Measurements from ENCODE around the gene UBE2E2.
A peak's percentile ranks its signal among the peaks of the same experiment; 100 is the strongest.

The UBE2E2 gene

GRCh38 chr3:23591374-23591773 is 388.2 kb downstream of the UBE2E2 start:
- FAIRE-seq (no peak), DNase-seq (ENCODE audit: insufficient read length) (no peak)
- no peak for TF ChIP-seq TAF1 (IDR thresholded peaks at IDR 0.05; ENCODE audit: borderline replicate concordance, low read depth, low read length)
- TF ChIP-seq POLR2AphosphoS5 (IDR thresholded peaks at IDR 0.05; ENCODE audit: low read depth, low read length) = no peak
- TF ChIP-seq POLR2A (IDR thresholded peaks at IDR 0.05; ENCODE audit: low read depth, low read length) = no peak

- peak; percentile 17 for FAIRE-seq
- no peak for TF ChIP-seq TAF1 (IDR thresholded peaks at IDR 0.05; ENCODE audit: borderline replicate concordance, low read depth, low read length)
- no peak for TF ChIP-seq POLR2AphosphoS5 (IDR thresholded peaks at IDR 0.05; ENCODE audit: low read depth, low read length)
- TF ChIP-seq POLR2A (IDR thresholded peaks at IDR 0.05; ENCODE audit: low read depth, low read length) = no peak
- no peak for DNase-seq (ENCODE audit: insufficient read length)
These were observed 390.1 kb downstream of the UBE2E2 start for GRCh38 chr3:23592961-23593931.

- no peak for TF ChIP-seq POLR2AphosphoS5 (IDR thresholded peaks at IDR 0.05; ENCODE audit: low read depth, low read length)
- no peak for TF ChIP-seq POLR2A (IDR thresholded peaks at IDR 0.05; ENCODE audit: low read depth, low read length)
- DNase-seq (ENCODE audit: insufficient read length) (no peak), FAIRE-seq (peak; percentile 27)
These were observed 390.9 kb downstream of the UBE2E2 start for GRCh38 chr3:23594066-23594465.

DNA sequence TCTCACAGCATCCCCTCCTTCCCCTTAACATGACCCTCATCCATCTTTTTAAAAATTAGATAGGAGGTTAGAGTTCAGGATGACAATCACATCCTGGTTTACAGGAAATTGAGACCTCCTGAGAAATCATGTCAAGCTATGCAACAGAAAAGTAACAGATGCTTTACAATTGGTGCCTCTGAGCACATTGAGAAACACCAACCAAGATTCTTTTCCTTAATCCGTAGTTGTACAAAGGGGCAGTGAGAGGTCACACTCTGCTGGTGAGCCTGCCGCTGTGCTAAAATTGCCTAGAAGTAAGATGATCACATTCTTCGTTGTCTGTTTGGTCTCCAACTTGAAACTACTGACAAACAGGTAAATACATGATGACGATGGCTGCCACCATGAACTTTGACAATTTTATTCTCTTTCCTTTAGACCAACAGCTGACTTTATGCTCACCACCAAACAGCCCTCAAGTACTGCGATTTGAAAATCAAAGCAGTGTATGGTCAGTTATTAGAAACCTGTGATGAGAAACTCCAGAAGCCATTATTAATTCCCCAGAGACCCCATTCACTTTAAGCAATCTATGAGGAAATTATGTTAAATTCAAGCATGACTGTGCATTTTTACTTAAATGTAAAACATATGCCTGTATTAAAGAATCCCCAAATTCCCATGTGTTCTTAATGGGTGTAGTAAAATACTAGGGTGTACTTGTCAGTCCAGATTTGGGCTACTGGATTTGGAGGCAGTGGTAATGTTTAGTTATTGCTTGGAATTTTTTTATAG is 392.0 kb downstream of the UBE2E2 start:
- FAIRE-seq = no peak
- no peak for DNase-seq (ENCODE audit: insufficient read length)
- TF ChIP-seq POLR2AphosphoS5 (IDR thresholded peaks at IDR 0.05; ENCODE audit: low read depth, low read length) = no peak
- TF ChIP-seq POLR2A (IDR thresholded peaks at IDR 0.05; ENCODE audit: low read depth, low read length) = no peak
- no peak for TF ChIP-seq TAF1 (IDR thresholded peaks at IDR 0.05; ENCODE audit: borderline replicate concordance, low read depth, low read length)

DNA sequence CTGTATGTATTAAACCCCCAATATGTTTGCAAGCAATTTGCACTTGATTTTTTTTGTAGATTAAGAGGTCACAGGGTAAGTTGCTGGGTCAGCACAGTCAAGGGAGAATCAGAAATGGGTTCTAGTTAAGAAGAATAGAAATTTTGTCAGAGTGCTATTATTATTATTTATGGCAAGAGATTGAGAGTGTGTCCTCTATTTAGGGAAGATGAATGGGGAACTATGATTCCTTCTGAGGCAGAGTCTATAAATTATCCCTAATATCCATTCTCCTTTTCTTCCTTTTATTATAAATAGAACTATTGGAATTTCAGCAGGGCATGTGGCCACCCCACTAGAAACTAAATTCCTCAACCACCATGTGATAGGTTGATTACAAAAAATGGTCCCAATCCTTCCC is 392.7 kb downstream of the UBE2E2 start:
- DNase-seq (ENCODE audit: insufficient read length) (no peak), FAIRE-seq (no peak)
- no peak for TF ChIP-seq POLR2AphosphoS5 (IDR thresholded peaks at IDR 0.05; ENCODE audit: low read depth, low read length)
- TF ChIP-seq TAF1 (IDR thresholded peaks at IDR 0.05; ENCODE audit: borderline replicate concordance, low read depth, low read length) = no peak
- TF ChIP-seq POLR2A (IDR thresholded peaks at IDR 0.05; ENCODE audit: low read depth, low read length) = no peak

GRCh38 chr3:23600167-23600871 is 397.2 kb downstream of the UBE2E2 start:
- FAIRE-seq (no peak), DNase-seq (ENCODE audit: insufficient read length) (no peak)
- TF ChIP-seq POLR2A (IDR thresholded peaks at IDR 0.05; ENCODE audit: low read depth, low read length) = no peak
- TF ChIP-seq TAF1 (IDR thresholded peaks at IDR 0.05; ENCODE audit: borderline replicate concordance, low read depth, low read length) = no peak
- TF ChIP-seq POLR2AphosphoS5 (IDR thresholded peaks at IDR 0.05; ENCODE audit: low read depth, low read length) = no peak

- no peak for FAIRE-seq
- TF ChIP-seq TAF1 (IDR thresholded peaks at IDR 0.05; ENCODE audit: borderline replicate concordance, low read depth, low read length) = no peak
- DNase-seq (ENCODE audit: insufficient read length) = no peak
These were observed 398.1 kb downstream of the UBE2E2 start for GRCh38 chr3:23601091-23601822.

DNA sequence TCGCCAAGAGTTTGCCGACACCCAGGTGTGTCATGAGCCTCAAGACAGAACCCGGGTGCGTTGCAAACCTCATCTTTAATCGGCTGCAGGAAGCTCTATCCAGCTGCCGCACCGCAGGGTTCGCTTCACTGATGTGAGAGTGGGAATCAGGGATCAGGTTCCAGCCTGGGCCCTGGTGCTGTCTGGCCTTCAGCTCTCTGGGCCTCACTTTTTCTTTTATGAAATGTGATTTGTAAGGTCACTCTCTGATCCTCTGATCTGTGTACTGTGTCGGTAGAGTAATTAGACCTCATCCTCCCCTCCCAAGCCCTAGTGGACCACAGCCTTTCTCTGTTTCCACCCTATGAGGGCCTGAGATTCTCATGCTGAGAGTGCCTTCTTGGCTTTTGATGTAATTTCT is 399.8 kb downstream of the UBE2E2 start:
- FAIRE-seq (no peak), DNase-seq (ENCODE audit: insufficient read length) (no peak)
- no peak for TF ChIP-seq POLR2A (IDR thresholded peaks at IDR 0.05; ENCODE audit: low read depth, low read length)
- TF ChIP-seq POLR2AphosphoS5 (IDR thresholded peaks at IDR 0.05; ENCODE audit: low read depth, low read length) = no peak
- no peak for TF ChIP-seq TAF1 (IDR thresholded peaks at IDR 0.05; ENCODE audit: borderline replicate concordance, low read depth, low read length)

DNA sequence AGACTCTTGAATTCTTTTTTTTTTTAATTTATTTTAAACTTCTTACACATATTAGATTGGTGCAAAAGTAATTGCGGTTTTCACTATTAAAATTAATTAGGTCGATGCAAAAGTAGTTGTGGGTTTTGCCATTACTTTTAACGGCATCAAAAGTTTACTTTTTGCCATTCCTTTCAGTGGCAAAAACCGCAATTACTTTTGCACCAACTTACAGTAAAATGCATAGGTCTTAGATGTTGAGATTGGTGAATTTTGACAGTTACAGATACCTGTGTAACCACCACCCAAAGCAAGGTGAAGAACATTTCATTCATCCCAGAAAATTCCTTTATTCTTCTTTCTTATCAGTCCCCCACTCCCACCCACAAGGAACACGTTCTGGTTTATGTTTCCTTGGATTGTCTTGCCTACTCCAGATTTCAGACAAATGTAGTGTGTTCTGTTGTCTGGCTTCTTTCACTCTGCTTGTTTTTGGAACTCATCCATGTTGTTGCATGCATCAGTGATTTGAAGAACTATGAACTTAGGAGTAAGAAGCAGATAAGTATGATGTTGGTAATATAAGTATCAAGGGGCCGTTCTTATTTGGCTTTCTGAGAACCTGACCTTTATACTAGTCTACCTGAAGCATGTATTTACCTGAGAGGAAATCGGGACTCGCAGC is 404.2 kb downstream of the UBE2E2 start:
- DNase-seq (ENCODE audit: insufficient read length) = no peak
- FAIRE-seq = no peak
- no peak for TF ChIP-seq POLR2AphosphoS5 (IDR thresholded peaks at IDR 0.05; ENCODE audit: low read depth, low read length)
- TF ChIP-seq TAF1 (IDR thresholded peaks at IDR 0.05; ENCODE audit: borderline replicate concordance, low read depth, low read length) = no peak
- no peak for TF ChIP-seq POLR2A (IDR thresholded peaks at IDR 0.05; ENCODE audit: low read depth, low read length)

DNA sequence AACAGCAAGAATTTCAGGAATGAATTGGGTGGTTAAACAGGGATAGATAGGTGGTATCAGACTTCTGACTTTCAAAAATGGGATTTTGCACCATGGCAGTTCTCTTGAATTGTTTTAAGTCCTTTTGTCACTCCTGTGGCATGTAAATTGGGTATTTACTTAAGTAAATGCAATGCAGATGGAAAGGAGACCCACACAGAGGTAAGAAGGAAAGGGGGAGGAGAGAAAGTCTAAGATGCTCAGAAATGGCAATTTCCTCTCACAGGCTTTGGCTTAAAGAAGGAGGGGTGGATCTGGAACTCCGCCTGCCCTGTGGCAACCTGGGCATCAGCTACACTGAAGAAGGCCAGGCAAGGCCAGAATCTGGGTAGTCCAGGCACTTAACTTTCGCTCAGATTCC is 405.5 kb downstream of the UBE2E2 start:
- no peak for DNase-seq (ENCODE audit: insufficient read length)
- TF ChIP-seq TAF1 (IDR thresholded peaks at IDR 0.05; ENCODE audit: borderline replicate concordance, low read depth, low read length) (no peak), POLR2A (IDR thresholded peaks at IDR 0.05; ENCODE audit: low read depth, low read length) (no peak), POLR2AphosphoS5 (IDR thresholded peaks at IDR 0.05; ENCODE audit: low read depth, low read length) (no peak)
- no peak for FAIRE-seq
